OCI-LY1 (cell line): Measurements from ENCODE around the gene PIK3C2B.

Experiments
- H2AFZ ChIP-seq: fragments of 200-600 bp; sonication (generic), shearing (Covaris generic); 2 replicates; pipeline ENCODE4 v1.6.0; 2014; ENCODE audit warnings: antibody characterized with exemption, mild to moderate bottlenecking, low read length
- H3F3A ChIP-seq: fragments of 200-600 bp; sonication (generic), shearing (Covaris generic); 2 replicates; pipeline ENCODE4 v1.6.0; 2014; ENCODE audit warnings: mild to moderate bottlenecking, antibody characterized with exemption, low read length, moderate library complexity; ENCODE audit not compliant: insufficient read depth
- H3K27ac ChIP-seq: fragments of 200-600 bp; sonication (generic); 2 replicates; pipeline ENCODE4 v1.5.1; 2014; ENCODE audit warnings: low read length, mixed run types, mild to moderate bottlenecking, low read depth; ENCODE audit not compliant: poor library complexity, severe bottlenecking
- H3K27me3 ChIP-seq: fragments of 200-600 bp; sonication (generic); 2 replicates; pipeline ENCODE4 v1.6.0; 2014; ENCODE audit warnings: antibody characterized with exemption, mild to moderate bottlenecking, low read length, moderate library complexity; ENCODE audit not compliant: insufficient read depth
- H3K36me3 ChIP-seq: fragments of 200-600 bp; sonication (generic); 2 replicates; pipeline ENCODE4 v1.6.1; 2014; ENCODE audit warnings: mild to moderate bottlenecking, antibody characterized with exemption, low read length, moderate library complexity, mixed read lengths; ENCODE audit not compliant: insufficient read depth
- H3K4me1 ChIP-seq: fragments of 200-600 bp; sonication (generic); 2 replicates; pipeline ENCODE4 v1.5.1; 2014; ENCODE audit warnings: mild to moderate bottlenecking, low read length, moderate library complexity; ENCODE audit not compliant: insufficient read depth, severe bottlenecking
- H3K4me2 ChIP-seq: fragments of 200-600 bp; sonication (generic), shearing (Covaris generic); 2 replicates; pipeline ENCODE4 v1.6.1; 2014; ENCODE audit warnings: low read length
- H3K4me3 ChIP-seq: fragments of 200-600 bp; sonication (generic); 2 replicates; pipeline ENCODE4 v1.5.1; 2014; ENCODE audit warnings: low read length, low read depth, mild to moderate bottlenecking, mixed read lengths; ENCODE audit not compliant: poor library complexity, severe bottlenecking
- H3K79me2 ChIP-seq: fragments of 200-600 bp; shearing (Covaris generic); 2 replicates; pipeline ENCODE4 v1.6.1; 2016; ENCODE audit warnings: mixed run types, low read length, mixed read lengths; ENCODE audit not compliant: insufficient read depth
- H3K9ac ChIP-seq: fragments of 200-600 bp; sonication (generic), shearing (Covaris generic); 2 replicates; pipeline ENCODE4 v1.6.1; 2014; ENCODE audit warnings: mild to moderate bottlenecking, low read length, mixed read lengths
- H3K9me2 ChIP-seq: fragments of 200-600 bp; sonication (generic), shearing (Covaris generic); 2 replicates; pipeline ENCODE4 v1.6.1; 2014; ENCODE audit warnings: low read depth, mild to moderate bottlenecking, low read length, mixed read lengths
- H3K9me3 ChIP-seq: fragments of 200-600 bp; shearing (Covaris generic); 2 replicates; pipeline ENCODE4 v1.6.1; 2014; ENCODE audit warnings: low read length, mixed read lengths
- H4K20me1 ChIP-seq: fragments of 200-600 bp; sonication (generic), shearing (Covaris generic); 2 replicates; pipeline ENCODE4 v1.6.0; 2016; ENCODE audit warnings: mild to moderate bottlenecking, low read length; ENCODE audit not compliant: insufficient read depth
- EZH2 ChIP-seq: fragments of 200-600 bp; sonication (generic), shearing (Covaris generic); IDR thresholded peaks from 2 replicates; pipeline ENCODE4 v1.8.0; 2017; ENCODE audit warnings: borderline replicate concordance, mixed run types, mild to moderate bottlenecking, antibody characterized with exemption, low read length, moderate library complexity, mixed read lengths
- TF ChIP-seq, protein P1 (sequence below): fragments of 200-600 bp; sonication (generic), shearing (Covaris generic); IDR thresholded peaks from 2 replicates; pipeline ENCODE4 v1.5.1; 2017; ENCODE audit warnings: mild to moderate bottlenecking, antibody characterized with exemption, low read length, moderate library complexity, mixed read lengths

The PIK3C2B gene

DNA sequence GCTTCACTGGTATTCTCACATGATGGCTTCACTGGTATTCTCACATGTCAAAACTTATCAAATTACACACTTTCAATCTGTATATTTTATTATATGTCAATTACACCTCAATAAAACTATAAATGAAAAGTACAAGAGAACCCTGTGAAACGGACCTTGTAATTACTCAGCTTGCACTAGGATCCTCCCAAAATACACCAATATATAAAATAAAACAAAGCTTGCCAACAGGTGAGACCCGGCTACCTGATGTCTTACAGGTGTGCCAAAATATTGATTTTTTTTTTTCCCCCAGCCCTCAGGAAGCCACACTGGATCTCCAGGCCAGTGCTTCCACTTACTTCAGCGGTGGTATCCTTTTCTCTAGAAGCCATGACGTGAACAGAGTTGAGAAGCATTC is 22.9 kb downstream of the PIK3C2B start:
- H2AFZ ChIP-seq: no peak overlapping the region
- H3K79me2 ChIP-seq: peaks cover 17% of the 10 kb centered on the region; the same call in 1 of the 2 replicates
- H3K9ac ChIP-seq: no peak overlapping the region
- H3F3A ChIP-seq: no peaks in the 10 kb centered on the region
- H3K4me2 ChIP-seq: no peak overlapping the region
- no peak overlapping the region for H3K27ac ChIP-seq
- H3K27me3 ChIP-seq: no peaks in the 10 kb centered on the region
- H3K4me3 ChIP-seq: no peak overlapping the region
- no peaks in the 10 kb centered on the region for H4K20me1 ChIP-seq
- peaks cover 17% of the 10 kb centered on the region for H3K4me1 ChIP-seq
- peaks cover 57% of the 10 kb centered on the region for H3K36me3 ChIP-seq
- no peaks in the 10 kb centered on the region for H3K9me2 ChIP-seq
- TF ChIP-seq, protein P1, sequence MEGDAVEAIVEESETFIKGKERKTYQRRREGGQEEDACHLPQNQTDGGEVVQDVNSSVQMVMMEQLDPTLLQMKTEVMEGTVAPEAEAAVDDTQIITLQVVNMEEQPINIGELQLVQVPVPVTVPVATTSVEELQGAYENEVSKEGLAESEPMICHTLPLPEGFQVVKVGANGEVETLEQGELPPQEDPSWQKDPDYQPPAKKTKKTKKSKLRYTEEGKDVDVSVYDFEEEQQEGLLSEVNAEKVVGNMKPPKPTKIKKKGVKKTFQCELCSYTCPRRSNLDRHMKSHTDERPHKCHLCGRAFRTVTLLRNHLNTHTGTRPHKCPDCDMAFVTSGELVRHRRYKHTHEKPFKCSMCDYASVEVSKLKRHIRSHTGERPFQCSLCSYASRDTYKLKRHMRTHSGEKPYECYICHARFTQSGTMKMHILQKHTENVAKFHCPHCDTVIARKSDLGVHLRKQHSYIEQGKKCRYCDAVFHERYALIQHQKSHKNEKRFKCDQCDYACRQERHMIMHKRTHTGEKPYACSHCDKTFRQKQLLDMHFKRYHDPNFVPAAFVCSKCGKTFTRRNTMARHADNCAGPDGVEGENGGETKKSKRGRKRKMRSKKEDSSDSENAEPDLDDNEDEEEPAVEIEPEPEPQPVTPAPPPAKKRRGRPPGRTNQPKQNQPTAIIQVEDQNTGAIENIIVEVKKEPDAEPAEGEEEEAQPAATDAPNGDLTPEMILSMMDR: no peak
- TF ChIP-seq EZH2: no peak
- no peaks in the 10 kb centered on the region for H3K9me3 ChIP-seq

DNA sequence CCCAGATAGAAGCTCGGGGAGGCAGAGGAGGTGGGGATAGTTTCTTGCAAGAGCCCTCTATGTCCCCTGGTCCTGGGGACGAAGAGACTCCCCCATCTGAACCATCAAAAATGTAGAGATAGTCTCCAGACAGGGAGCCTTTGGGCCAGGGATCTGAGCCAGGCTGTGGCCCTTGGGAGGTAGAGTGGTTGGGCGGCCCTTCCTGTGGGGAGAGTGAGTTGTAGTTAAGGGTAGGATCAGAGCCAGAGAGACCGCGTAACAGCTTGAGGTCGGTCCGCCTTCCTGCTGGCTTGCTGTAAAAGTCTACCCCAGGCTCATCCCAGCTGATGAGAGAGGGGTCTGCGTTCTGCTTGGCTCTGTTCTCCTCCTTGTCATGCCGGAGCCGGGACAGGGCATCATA is 25.3 kb downstream of the PIK3C2B start:
- H3K9me2 ChIP-seq: no peaks in the 10 kb centered on the region
- H2AFZ ChIP-seq: no peak overlapping the region
- H3K27ac ChIP-seq: no peak overlapping the region
- H3K27me3 ChIP-seq: no peaks in the 10 kb centered on the region
- no peaks in the 10 kb centered on the region for H3K9me3 ChIP-seq
- TF ChIP-seq EZH2: no peak
- TF ChIP-seq, protein P1: no peak
- H3K9ac ChIP-seq: no peak overlapping the region
- H3K4me1 ChIP-seq: peaks cover 29% of the 10 kb centered on the region
- H3K36me3 ChIP-seq: peaks cover 64% of the 10 kb centered on the region
- 0 out of 2 replicates have a peak, but pooled peaks cover 2% of the 10 kb centered on the region for H3K79me2 ChIP-seq
- no peaks in the 10 kb centered on the region for H4K20me1 ChIP-seq
- H3K4me3 ChIP-seq: no peak overlapping the region
- H3K4me2 ChIP-seq: no peak overlapping the region
- no peaks in the 10 kb centered on the region for H3F3A ChIP-seq

DNA sequence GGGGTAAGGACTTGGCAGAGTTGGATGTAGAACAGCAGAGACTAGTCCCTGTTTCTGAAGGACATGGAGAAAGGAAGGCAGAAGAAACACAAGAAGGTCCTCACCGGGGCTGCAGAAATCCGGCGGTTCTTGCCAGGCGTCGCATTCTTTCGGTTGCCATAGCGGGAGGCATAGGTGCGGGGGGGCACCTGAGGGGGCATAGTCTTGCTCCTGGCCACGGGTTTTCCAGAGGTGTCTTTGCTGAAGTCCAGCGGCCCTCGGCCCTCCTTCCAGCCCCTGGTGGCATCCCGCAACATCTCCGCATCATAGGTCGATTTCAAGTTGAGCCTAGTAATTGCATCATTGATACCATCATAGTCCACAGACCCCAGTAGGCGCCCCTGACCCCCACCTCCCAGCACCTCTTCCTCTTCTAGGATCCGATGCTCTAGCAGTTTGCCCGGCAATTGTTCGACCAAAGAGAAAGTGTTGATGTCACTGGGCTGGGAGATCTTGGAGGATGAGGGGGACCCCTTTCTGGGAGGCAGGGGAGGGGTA is 25.8 kb downstream of the PIK3C2B start:
- Histone ChIP-seq H3K4me2 (no peak overlapping the region), H3K9me2 (no peaks in the 10 kb centered on the region), H3F3A (no peaks in the 10 kb centered on the region), H3K9me3 (no peaks in the 10 kb centered on the region), H3K36me3 (peaks cover 68% of the 10 kb centered on the region), H2AFZ (no peak overlapping the region), H4K20me1 (no peaks in the 10 kb centered on the region), H3K4me1 (peaks cover 29% of the 10 kb centered on the region), H3K27ac (no peak overlapping the region), H3K9ac (no peak overlapping the region), H3K79me2 (no peaks in the 10 kb centered on the region), H3K4me3 (no peak overlapping the region), H3K27me3 (no peaks in the 10 kb centered on the region)
- TF ChIP-seq, protein P1: no peak
